H1 (cell line): ENCODE measurements around the gene VARS2. TPM values are rescaled to one million over a fixed set of nuclear protein-coding genes. Genes with fewer than 3 reads are reported as not detected.

Experiments
- HDAC2 ChIP-seq, 2 experiments: fragments of 300-600 bp in 1 of 2; sonication (generic) in 1 of 2; IDR thresholded peaks; 2 replicates each; pipeline ENCODE4 v1.6.1; 2011 to 2012; ENCODE audit warnings: low read depth in 2 of 2, low read length in 2 of 2, mild to moderate bottlenecking in 2 of 2, moderate library complexity in 2 of 2, borderline replicate concordance in 1 of 2, inconsistent platforms in 1 of 2
- KDM1A ChIP-seq: fragments of 200-600, 300-600 bp; sonication (generic); IDR thresholded peaks from 2 replicates; pipeline ENCODE4 v1.7.1; 2016; ENCODE audit warnings: mild to moderate bottlenecking, low read length, borderline replicate concordance
- MAFK ChIP-seq: IDR thresholded peaks from 2 replicates; pipeline ENCODE4 v1.6.1; 2012; ENCODE audit warnings: low read depth, mild to moderate bottlenecking, improper control_type of control experiment, low read length
- PHF8 ChIP-seq: fragments of 200-600 bp; sonication (generic); conservative IDR thresholded peaks from 2 replicates; pipeline ENCODE4 v1.7.1; 2012; ENCODE audit warnings: low read depth, mild to moderate bottlenecking, inconsistent platforms, low read length, moderate library complexity
- POU5F1 ChIP-seq: IDR thresholded peaks from 2 replicates; pipeline ENCODE4 v1.6.1; 2011; ENCODE audit warnings: low read depth, mild to moderate bottlenecking, low read length, moderate library complexity
- SIN3A ChIP-seq, 2 experiments: IDR thresholded peaks in 1 of 2; conservative IDR thresholded peaks in 1 of 2; 2 replicates each; pipeline ENCODE4 v1.6.1; 2011 to 2012; ENCODE audit warnings: low read length in 2 of 2, improper control_type of control experiment in 1 of 2, low read depth in 1 of 2, mild to moderate bottlenecking in 1 of 2
- TAF1 ChIP-seq: IDR thresholded peaks from 2 replicates; pipeline ENCODE4 v1.6.1; 2011; ENCODE audit warnings: mild to moderate bottlenecking, low read depth, low read length
- polyA plus RNA-seq, 7 experiments: library from polyadenylated mRNA; depleted of rRNA in 3 of 7; stranded (reverse) in 5 of 7; unstranded in 2 of 7; fragments of >200 nt in 5 of 7; fragments of 200-250 nt in 2 of 7; gene quantifications; 1 replicate in 5 of 7; 2 replicates in 1 of 7; 4 replicates in 1 of 7; pipeline versions ENCODE4 v1.2.1 to v1.2.3, GENCODE V29; 2011 to 2013; ENCODE audit warnings: missing spikeins in 2 of 7, mixed read lengths in 2 of 7
- total RNA-seq: library from RNA; stranded (reverse); fragmentation: NEBNext Ultra II Directional; extraction: Animal tissue kit (Norgen Biotek cat#: 25700); gene quantifications from 2 replicates; pipeline ENCODE4 v1.2.1, GENCODE V29; 2021
- TF ChIP-seq, protein P1 (sequence below): fragments of 300-600 bp; sonication (generic); IDR thresholded peaks from 2 replicates; pipeline ENCODE4 v1.7.1; 2012; ENCODE audit warnings: low read length, moderate library complexity, mild to moderate bottlenecking, inconsistent platforms; ENCODE audit not compliant: insufficient replicate concordance

The VARS2 gene
- total and polyA plus RNA-seq, 2 of the 8 experiments (the other 6 are each of a cell fraction or from before 2014, with no cell fraction given), result 26.8 to 47.7 TPM

GRCh38 chr6:30882759-30883684 lies 31.0 kb upstream of the VARS2 start (continued):
- no peak for TF ChIP-seq MAFK
- TF ChIP-seq, protein P1, sequence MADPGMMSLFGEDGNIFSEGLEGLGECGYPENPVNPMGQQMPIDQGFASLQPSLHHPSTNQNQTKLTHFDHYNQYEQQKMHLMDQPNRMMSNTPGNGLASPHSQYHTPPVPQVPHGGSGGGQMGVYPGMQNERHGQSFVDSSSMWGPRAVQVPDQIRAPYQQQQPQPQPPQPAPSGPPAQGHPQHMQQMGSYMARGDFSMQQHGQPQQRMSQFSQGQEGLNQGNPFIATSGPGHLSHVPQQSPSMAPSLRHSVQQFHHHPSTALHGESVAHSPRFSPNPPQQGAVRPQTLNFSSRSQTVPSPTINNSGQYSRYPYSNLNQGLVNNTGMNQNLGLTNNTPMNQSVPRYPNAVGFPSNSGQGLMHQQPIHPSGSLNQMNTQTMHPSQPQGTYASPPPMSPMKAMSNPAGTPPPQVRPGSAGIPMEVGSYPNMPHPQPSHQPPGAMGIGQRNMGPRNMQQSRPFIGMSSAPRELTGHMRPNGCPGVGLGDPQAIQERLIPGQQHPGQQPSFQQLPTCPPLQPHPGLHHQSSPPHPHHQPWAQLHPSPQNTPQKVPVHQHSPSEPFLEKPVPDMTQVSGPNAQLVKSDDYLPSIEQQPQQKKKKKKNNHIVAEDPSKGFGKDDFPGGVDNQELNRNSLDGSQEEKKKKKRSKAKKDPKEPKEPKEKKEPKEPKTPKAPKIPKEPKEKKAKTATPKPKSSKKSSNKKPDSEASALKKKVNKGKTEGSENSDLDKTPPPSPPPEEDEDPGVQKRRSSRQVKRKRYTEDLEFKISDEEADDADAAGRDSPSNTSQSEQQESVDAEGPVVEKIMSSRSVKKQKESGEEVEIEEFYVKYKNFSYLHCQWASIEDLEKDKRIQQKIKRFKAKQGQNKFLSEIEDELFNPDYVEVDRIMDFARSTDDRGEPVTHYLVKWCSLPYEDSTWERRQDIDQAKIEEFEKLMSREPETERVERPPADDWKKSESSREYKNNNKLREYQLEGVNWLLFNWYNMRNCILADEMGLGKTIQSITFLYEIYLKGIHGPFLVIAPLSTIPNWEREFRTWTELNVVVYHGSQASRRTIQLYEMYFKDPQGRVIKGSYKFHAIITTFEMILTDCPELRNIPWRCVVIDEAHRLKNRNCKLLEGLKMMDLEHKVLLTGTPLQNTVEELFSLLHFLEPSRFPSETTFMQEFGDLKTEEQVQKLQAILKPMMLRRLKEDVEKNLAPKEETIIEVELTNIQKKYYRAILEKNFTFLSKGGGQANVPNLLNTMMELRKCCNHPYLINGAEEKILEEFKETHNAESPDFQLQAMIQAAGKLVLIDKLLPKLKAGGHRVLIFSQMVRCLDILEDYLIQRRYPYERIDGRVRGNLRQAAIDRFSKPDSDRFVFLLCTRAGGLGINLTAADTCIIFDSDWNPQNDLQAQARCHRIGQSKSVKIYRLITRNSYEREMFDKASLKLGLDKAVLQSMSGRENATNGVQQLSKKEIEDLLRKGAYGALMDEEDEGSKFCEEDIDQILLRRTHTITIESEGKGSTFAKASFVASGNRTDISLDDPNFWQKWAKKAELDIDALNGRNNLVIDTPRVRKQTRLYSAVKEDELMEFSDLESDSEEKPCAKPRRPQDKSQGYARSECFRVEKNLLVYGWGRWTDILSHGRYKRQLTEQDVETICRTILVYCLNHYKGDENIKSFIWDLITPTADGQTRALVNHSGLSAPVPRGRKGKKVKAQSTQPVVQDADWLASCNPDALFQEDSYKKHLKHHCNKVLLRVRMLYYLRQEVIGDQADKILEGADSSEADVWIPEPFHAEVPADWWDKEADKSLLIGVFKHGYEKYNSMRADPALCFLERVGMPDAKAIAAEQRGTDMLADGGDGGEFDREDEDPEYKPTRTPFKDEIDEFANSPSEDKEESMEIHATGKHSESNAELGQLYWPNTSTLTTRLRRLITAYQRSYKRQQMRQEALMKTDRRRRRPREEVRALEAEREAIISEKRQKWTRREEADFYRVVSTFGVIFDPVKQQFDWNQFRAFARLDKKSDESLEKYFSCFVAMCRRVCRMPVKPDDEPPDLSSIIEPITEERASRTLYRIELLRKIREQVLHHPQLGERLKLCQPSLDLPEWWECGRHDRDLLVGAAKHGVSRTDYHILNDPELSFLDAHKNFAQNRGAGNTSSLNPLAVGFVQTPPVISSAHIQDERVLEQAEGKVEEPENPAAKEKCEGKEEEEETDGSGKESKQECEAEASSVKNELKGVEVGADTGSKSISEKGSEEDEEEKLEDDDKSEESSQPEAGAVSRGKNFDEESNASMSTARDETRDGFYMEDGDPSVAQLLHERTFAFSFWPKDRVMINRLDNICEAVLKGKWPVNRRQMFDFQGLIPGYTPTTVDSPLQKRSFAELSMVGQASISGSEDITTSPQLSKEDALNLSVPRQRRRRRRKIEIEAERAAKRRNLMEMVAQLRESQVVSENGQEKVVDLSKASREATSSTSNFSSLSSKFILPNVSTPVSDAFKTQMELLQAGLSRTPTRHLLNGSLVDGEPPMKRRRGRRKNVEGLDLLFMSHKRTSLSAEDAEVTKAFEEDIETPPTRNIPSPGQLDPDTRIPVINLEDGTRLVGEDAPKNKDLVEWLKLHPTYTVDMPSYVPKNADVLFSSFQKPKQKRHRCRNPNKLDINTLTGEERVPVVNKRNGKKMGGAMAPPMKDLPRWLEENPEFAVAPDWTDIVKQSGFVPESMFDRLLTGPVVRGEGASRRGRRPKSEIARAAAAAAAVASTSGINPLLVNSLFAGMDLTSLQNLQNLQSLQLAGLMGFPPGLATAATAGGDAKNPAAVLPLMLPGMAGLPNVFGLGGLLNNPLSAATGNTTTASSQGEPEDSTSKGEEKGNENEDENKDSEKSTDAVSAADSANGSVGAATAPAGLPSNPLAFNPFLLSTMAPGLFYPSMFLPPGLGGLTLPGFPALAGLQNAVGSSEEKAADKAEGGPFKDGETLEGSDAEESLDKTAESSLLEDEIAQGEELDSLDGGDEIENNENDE, result no peak
- 0 out of 2 replicates have a peak, but pooled peaks have one; percentile 15 for TF ChIP-seq TAF1
- TF ChIP-seq KDM1A, result no peak
- no peak for TF ChIP-seq HDAC2 (IDR thresholded peaks at IDR 0.05; ENCODE audit: borderline replicate concordance in 1 of 2, low read depth in 2 of 2, low read length in 2 of 2)
- TF ChIP-seq PHF8, result no peak
- peak in 1 of 2 experiments; percentile 55; a peak in 1 of 4 replicates for TF ChIP-seq SIN3A (conservative IDR thresholded peaks at IDR 0.05 in 1 of 2, IDR thresholded peaks at IDR 0.05 in 1 of 2; ENCODE audit: low read depth in 1 of 2, low read length in 2 of 2)
- TF ChIP-seq POU5F1, result no peak
